SIG-M5 treated with dmso at 0.1 percent for 504 hours (cell line): ENCODE data around the gene FRS3.

Experiments used
- DNase-seq: peaks from one replicate; lab custom pipeline; 2025; ENCODE audit not compliant: unreplicated experiment; lab: John Stamatoyannopoulos, UW

The FRS3 gene

DNA sequence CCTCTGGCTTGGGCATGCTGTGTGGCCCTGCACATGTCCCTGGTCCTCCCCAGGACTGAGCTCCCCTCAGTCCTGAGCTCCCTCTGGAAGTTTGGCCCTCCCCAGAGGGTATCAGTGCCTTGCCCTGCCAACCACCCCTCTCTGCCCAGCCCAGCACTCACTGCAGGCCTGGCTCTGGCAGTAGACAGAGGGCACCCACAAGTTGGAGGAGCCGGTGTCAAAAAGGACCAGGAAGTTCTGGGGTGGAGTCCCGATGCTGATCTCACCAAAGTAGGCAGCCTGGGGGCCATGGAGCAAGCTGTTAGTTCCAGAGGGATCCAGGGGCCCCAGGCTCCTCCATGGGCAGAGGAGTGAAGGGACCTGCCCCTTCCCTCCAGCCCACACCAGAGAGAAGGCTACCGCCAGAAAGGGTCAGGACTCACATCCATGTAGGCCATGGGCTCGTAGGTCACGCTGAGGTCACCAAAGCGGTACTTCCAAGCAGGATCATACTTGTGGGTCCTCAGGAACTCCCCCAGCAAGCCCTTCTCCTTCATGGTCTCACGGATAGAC, 35.4 kb downstream of the FRS3 start:
- no peak for DNase-seq

DNA sequence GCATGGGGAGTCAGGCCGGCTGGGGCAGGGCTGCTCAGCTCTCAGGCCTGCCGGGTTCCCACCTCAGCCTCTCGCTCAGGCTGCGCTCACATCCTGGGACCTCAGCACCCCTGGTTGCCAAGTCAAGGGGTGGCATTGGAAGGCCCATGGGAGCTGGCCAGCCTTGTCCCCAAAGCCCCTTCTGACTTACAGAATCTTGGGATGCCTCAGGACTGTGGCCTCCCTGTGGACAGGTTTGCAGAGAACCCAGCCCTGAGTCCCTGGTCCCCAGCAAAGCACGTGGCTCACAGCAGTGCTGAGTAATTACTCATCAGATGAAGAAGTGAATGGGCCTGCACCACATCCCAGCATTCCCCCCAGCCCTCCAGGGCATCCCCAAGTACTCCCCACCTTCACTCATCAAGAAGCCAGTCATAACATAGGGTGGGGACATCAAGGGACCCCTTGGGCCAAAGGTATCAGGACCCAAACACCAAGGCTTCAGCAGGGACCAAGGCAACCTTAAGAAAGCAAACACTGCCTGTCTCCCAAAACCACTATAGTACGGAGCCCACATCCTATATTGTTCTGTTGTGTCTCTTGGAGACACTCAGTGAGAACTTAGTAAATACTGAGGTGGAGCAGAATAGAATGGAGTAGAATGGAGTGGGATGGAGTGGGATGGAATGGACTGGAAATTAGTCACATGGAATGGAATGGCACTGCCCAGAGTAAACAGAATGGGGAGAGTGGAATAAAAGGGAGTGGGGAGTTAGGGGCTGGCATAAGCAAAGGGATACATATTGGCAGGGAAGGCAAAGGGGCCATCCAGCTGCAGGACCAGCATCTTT, 36.1 kb downstream of the FRS3 start:
- no peak for DNase-seq

DNA sequence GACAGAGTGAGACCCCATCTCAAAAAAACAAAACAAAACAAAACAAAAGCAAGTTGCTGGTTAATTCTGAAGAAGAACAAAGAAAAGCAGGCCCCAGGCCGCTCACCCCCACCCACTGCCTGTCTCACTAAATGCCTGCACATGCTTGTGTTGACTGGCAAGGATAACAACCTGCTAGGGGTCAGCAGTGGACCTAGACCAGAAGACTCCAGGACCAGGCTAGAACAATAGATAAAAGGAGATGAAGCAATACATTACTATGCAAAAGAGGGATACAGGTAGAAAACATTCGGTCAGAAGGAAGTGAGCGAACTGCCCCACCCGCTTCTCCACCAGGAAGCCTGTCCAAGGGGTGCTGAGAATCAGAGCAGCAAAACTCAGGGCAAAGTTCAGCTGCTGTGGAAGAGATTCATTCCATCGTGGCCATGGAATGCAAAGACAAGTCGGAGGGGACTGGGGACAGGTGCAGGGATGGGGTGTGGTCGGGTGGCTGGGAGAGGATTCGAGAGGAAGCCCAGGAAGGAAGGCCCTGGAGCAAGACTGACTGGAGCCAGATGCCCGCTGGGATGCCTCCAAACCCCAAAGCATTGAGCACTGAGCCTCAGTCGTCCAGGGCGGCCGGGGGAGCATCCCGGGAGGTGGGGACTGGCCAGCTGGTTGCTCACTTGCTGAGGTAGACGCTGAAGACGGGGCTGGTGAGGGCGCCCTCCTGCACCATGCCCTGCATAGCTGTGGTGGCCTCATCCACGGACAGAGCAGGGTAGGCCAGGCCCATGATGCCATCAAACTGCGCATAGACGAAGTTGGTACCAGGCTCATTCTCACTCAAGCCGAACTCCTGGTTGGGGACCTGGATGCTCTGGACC, 37.8 kb downstream of the FRS3 start:
- DNase-seq: no peak

DNA sequence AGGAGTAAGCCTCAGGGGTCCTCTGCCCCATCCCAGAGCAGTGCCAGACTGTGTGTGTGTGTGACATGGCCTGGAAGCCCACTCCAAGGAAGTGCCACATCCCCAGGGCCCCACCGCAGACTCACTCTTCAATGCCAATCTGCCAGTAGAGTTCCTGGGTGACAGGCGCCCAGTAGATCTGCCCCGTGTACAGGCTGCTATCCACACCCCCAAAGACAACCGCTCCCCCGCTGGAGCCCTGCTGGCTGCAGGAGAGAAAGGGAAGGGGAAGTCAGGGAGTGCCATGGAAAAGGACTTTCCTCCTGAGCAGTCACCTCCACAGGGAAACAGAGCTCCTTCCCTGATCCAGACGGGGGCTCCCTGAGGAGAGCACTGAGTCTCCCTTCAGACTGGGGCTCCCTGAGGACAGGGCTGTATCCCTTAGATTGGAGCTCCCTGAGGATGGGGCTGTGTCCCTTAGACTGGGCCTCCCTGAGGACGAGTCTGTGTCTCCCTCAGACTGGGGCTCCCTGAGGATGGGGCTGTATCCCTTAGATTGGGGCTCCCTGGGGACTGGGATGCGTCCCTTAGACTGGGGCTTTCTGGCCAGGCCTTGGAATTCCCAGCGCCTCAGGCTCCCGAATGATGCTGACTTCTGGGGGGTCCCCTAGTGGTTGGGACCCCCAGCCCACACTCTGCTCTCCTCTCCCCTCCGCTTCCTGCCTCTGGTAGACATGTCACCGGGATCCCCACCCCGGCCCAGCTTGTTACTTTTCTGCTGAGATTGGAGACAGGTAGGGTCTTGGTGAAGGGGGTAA, 39.1 kb downstream of the FRS3 start:
- no peak for DNase-seq

DNA sequence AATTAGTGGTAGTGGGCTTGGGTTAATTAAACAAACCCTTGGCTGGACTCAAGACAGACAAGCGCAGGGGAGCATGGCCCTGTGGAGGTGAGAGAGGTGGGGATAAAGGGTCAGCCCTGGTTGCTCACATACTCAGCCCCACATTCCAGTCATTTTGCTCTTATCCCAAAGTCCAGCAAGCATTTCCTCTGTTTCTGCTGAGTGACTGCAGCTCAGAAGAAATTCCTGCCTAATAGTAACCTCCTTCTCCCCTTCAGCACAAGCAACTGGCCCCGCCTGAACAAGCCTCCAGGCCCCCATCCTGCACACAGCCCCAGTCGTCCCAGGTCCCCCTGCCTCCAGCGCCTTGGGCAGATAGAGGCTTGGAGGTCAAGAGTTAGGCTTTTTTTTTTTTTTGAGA, 40.7 kb downstream of the FRS3 start:
- no peak for DNase-seq

DNA sequence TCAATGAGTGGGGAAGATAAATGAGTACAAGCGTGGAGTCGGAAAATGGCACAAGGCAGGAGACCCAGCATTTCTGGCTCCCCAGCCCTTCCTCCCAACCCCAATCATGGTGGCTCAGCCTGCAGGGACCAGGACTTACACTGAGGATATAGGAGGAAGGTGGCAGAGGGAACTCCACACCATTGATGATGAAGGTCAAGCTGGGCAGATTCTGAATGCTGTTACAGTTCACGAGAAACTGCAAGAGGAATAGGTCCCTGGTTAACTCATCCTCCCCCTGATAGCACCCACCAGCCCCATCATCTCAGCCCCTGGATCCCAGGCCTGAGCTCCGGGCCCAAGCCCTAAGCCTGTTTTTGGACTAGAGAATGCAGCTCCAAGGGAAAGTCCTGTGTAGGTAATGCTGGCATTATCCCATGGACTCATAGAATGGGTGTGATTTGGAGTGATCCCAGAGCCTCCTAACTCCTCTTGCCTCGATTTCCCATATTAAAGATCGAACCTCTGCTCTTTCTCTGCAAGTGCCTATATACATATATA, 42.0 kb downstream of the FRS3 start:
- DNase-seq: no peak

DNA sequence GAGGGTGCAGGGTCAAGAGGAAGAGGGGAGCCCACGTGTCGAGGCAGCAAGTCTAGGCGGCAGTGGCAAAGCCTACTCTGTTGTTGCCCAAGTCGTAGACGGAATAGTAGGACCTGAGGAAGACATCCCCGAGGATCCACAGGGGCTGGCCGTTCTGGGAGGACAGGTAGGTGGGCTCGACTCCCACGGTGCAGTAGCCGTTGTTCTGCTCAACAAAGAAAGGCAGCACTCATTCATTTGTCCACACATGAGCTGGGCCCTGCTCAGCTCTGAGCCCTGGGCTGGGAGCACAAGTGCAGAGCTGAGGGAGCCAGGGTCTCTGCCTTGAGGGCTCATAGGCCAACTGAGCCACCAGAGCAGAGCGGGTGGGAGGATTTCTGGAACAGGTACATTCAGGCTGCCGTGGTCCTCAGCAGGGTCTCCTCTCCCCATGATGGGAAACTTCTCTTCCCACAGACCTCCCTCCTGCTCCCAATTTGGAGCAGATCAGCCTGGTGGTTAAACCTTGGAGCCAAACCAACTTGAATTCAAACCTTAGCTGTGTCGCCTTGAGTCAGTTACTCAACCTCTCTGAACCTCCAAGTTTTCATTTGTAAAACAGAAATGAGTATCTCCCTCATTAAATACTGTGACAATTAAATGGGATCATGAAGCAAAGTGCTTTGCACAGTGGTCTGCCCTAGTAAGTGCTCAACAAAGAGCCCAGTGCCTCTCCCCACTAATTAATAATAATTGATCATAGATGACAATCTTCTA, 42.7 kb downstream of the FRS3 start:
- DNase-seq: no peak

DNA sequence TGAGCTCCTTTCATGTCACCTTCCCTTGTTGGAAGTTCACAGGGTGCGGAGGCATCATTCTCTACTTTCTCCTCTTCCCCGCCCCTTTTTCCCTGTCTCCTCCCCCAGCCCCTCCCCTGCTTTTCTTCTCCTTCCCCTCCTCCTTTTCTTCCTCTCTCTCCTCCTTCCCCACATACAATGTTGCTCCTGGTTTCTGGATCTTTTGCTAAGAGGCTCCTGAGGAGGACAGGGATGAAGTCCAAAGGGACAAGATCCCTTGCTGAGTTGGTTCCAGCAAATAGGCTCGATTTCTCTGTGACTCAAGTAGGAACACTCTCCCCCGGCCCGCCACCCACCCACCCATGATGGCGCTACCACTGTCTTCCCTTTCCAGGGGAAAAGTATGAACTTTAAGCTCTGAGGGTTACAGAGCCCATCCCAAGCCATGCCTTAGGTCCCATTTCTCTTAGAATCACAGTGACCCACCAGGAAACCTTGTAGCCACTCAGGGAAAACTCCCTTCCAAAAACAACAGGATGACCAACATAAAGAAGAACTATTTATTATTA, 43.4 kb downstream of the FRS3 start:
- DNase-seq: no peak

DNA sequence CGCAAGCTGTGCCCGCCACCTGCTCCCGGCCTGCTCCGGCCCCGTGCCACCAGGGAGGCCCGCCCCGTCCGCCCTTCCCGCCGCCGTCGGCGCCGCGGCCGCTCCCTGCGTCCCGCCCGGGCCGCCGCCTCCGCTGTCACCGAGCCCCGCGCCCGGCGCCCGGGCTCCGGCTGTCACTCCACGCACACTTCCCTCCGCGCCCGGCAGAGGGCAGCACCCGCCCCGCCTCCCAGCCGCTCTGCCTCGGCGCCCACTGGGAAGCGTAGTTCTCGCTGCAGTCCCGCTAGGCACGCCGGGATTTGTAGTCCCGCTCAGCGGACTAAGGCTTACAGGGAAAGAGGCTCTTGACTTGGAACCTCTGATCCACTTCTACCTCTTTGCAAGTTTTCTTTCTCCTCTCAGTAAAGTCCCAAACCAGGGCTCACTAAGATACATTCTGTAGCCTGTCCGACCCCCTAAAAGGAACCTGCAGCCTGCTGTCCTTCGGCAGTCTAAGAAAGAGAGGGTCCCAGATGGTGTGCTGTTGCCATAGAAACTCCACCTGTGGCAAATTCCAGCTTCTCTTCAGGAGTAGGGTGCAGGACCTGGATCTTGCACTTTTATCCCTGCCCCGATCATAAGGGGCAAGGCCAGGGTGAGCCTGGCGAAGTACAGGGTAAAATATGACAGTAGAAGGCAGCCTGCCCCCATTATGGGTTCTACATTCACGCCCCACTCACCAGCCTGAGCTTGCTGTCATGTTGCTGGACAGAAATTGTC, 44.1 kb downstream of the FRS3 start, which contains the start of gene TFEB:
Gene TFEB, minus strand, starts transcription at position 182 of the 759 bp plus-strand sequence. CDS start 44,395 bp downstream, outside the sequence.
- DNase-seq: peak; percentile 85

DNA sequence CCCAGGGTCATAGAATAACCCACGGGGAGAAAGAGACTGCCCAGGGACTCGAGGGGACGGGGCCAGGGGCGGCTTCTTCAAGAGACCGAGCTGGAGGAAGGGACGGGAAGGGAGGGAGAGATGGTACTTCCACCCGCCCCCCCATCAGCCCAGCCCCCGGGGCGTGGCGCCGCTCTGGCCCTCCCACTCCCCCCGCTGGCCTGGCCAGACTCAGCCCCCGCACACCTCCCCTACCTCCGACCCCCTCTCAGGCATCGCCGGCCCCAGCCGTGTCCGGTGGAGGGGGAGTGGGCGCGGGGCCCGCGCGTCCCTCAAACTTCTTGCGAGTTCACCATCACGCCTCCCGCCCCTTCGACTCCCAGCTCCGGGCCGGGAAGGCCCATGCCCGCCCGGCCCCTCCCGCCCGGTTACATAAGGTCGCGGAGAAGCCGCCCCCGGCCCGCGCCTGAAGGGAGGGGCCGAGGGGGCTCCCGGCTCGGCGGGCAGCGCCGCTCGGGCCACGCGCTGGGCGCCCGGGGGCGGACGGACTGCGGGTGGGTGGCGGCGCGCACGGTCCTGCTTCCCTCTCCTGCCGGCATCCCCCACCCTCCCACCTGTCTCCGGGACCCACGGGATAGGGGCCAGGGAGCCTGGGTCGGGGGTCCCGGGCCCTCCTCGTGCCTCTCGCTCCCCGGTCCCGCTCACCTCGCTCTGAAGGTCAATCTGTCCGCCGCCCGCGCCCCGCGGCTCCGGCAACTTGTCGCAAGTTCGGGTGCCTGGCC, 44.9 kb downstream of the FRS3 start:
- peak; percentile 19 for DNase-seq

DNA sequence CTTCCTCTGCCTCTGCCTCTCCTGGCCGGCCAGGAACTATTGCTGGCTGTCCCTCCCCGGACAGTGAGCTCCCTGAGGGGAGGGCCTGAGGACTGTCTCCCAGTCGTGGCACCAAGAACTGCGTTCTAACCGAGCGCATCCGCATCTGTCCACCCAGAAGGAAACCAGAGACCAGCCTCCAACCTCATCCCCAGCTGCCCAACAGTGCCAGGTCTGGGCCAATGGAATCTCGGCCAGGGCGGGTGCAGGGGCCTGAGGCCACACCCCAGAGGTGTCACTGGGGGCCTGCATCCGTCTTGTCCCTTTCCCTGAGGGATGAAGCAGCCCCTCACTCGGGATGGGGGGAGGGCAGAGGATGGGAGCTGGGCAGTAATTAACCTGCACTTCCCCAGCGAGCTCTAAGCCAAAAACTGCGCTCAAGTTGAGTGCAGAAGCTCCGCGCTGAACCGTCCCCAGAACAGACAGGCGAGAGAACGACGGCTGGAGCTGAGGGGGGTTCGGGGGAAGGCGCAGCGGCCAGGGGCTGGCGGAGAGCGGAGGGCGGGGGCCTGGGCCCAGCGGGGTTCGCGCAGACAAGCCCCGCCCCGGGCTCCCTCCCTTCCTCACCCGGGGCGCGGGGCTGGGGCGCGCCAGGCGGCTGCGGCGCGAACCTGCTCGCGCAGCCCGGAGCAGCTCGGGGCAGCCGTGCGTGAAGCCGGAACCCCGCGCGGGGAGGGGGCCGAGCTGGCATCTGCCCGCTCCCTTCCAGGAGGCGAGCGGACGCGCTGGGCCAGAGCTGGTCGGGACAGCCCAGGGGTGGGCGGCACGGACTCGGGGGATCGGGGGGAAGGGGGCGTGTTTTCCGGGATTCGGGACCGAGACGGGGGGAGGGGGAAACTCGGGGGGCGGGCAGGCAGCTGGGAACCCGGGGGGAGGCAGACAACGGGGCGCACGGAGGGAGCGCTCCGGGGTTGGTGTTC, 45.7 kb downstream of the FRS3 start:
- DNase-seq: peak; percentile 45

DNA sequence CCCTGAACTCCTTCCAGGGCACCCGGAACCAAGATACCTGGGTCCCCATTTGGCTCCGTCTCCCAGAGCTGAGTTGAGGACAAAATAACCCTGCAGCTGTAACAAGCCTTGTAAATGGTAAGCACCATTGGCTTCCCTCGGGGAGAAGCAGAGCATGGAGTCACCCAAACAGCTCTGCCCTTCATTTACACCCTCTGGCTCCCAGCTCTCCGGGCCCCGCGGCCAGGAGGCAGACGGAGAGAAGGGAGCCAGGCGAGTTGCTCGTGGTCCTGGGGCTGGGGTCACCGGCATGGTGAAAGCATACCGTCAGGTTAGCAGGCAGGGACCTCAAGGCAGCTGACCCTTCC, 46.4 kb downstream of the FRS3 start:
- DNase-seq: no peak

DNA sequence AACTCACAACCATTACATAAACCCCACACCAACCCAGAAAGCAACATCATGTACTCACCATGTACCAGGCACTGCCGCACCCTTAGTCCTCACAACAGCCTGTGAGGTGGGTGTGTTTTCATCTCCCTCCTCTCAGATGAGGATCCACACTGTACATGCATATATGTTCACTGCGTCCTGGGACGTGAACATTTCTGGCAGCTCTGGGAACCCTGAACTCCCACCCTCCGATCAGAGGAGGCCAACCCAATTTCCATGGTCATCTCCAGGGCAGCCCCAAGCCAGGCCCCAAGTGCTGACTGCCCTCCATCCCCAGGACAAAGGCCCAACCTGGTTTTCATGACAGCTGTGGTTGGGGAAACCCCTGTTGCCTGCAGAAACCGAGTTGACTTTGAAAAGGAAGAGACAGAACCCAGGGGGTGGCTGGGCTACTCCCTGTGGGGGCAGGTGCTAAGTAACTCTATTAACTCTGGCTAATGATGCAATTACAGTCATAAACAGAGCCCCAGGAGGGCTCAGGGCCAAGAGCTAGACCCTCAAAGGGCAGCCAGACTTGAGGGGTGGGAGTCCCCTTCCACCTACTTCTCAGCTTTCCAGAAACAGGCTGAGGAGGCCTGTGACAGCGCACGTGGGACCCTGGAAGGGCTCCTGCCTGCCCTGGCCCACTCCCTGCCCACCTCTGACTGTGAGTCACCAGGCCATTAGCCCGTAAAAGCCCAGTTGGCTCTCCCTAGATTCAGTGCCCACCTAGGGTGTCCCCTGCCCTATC, 46.9 kb downstream of the FRS3 start:
- DNase-seq: no peak

DNA sequence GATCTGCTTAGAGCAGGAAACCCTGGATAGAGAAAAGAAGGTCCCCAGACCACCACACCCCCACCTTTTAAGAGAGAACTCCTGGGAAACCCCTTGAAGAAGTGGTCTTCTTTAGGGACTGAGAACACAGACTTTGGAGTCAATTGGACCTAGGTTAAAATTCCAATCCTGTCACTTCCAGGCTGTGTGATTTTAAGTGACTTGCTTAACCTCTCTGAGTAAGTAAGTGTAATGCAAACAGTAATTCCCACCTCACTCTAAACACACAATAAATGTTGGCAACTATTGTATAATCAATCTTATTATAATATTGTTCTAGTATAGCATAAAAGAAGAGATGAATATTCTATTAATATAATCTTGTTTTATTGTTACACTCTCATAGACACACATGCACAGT, 47.6 kb downstream of the FRS3 start:
- no peak for DNase-seq

DNA sequence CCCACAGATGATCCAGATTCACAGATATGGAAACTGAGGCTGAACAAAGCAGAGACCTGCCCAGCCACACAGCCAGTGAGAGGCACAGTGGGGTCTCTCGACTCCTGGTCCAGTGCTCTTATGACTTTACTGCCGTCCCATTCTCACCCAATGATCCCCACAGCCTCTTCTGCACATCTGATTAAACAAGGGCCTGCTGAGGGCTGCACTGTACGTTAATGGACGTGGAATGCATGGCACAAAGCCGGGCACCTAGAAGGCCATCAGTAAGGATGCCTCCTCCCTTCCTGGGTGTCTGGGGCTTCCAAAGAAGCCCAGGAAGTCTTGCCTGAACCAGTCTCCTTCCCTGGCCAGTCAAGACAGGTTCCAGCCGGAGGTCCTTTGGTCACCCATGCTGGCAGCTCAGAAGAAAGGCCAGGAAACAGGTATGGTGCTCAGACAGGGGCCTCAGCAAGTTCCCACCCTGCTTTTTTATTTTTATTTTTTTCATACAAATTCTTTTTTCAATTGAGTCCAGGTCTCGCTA, 48.1 kb downstream of the FRS3 start:
- DNase-seq: no peak
